HG03521 (cell line): ENCODE measurements around the gene MTA3.
"Not testable (repeated sequence)": the region's sequence is repeated elsewhere in the genome, so short reads cannot be mapped to it uniquely, and the experiment has no call there.

ENCODE experiments used
- ATAC-seq: cut with Tn5 transposase; IDR thresholded peaks from one replicate; pipeline ENCODE4 v1.9.1; 2021; ENCODE audit warnings: mild to moderate bottlenecking, moderate library complexity; ENCODE audit not compliant: unreplicated experiment

MTA3 gene

GRCh38 chr2:42566837-42567321 lies 1.6 kb upstream of the MTA3 start:
- ATAC-seq = peak; percentile 26

- ATAC-seq = no peak
Observed at GRCh38 chr2:42567364-42567763, 1.1 kb upstream of the MTA3 start.

- no peak for ATAC-seq
Observed at GRCh38 chr2:42567806-42568400, 529 bp upstream of the MTA3 start.

- no peak for ATAC-seq
Observed at GRCh38 chr2:42569116-42569711, 782 bp downstream of the MTA3 start.

- no peak for ATAC-seq
Observed at GRCh38 chr2:42569883-42570282, 1.5 kb downstream of the MTA3 start.

GRCh38 chr2:42572297-42573081 lies 4.1 kb downstream of the MTA3 start:
- ATAC-seq = no peak

GRCh38 chr2:42573256-42573655 lies 4.8 kb downstream of the MTA3 start:
- no peak for ATAC-seq

GRCh38 chr2:42575458-42576064 lies 7.1 kb downstream of the MTA3 start:
- no peak for ATAC-seq

GRCh38 chr2:42578621-42579020 lies 10.2 kb downstream of the MTA3 start:
- ATAC-seq = no peak

GRCh38 chr2:42581257-42581656 lies 12.8 kb downstream of the MTA3 start:
- no peak for ATAC-seq

GRCh38 chr2:42584628-42585027 lies 16.2 kb downstream of the MTA3 start:
- ATAC-seq = not testable (repeated sequence)

GRCh38 chr2:42585779-42586178 lies 17.3 kb downstream of the MTA3 start:
- ATAC-seq = no peak

GRCh38 chr2:42587526-42588117 lies 19.2 kb downstream of the MTA3 start:
- ATAC-seq = no peak

GRCh38 chr2:42588121-42588520 lies 19.7 kb downstream of the MTA3 start:
- ATAC-seq = no peak

- no peak for ATAC-seq
Observed at GRCh38 chr2:42590176-42590575, 21.7 kb downstream of the MTA3 start.

- ATAC-seq = no peak
Observed at GRCh38 chr2:42593282-42593681, 24.9 kb downstream of the MTA3 start.

- no peak for ATAC-seq
Observed at GRCh38 chr2:42598656-42599055, 30.2 kb downstream of the MTA3 start.

GRCh38 chr2:42601076-42601475 lies 32.6 kb downstream of the MTA3 start:
- no peak for ATAC-seq

GRCh38 chr2:42602218-42602875 lies 33.9 kb downstream of the MTA3 start:
- no peak for ATAC-seq

- ATAC-seq = no peak
Observed at GRCh38 chr2:42602876-42603219, 34.4 kb downstream of the MTA3 start.

GRCh38 chr2:42604341-42604867 lies 36.0 kb downstream of the MTA3 start:
- ATAC-seq = not testable (repeated sequence)
